ENCODE results near the gene HNRNPM. TPM values are rescaled to one million over a fixed set of nuclear protein-coding genes. Genes with fewer than 3 reads are reported as not detected.

HNRNPM gene
- total RNA-seq, 1 experiment from 2014 or later, result 204 TPM

GRCh38 chr19:8503510-8503909, 58.7 kb downstream of the HNRNPM start:
- no TSS peak for BruUV-seq (replicated peaks)
- TF ChIP-seq, protein P1, sequence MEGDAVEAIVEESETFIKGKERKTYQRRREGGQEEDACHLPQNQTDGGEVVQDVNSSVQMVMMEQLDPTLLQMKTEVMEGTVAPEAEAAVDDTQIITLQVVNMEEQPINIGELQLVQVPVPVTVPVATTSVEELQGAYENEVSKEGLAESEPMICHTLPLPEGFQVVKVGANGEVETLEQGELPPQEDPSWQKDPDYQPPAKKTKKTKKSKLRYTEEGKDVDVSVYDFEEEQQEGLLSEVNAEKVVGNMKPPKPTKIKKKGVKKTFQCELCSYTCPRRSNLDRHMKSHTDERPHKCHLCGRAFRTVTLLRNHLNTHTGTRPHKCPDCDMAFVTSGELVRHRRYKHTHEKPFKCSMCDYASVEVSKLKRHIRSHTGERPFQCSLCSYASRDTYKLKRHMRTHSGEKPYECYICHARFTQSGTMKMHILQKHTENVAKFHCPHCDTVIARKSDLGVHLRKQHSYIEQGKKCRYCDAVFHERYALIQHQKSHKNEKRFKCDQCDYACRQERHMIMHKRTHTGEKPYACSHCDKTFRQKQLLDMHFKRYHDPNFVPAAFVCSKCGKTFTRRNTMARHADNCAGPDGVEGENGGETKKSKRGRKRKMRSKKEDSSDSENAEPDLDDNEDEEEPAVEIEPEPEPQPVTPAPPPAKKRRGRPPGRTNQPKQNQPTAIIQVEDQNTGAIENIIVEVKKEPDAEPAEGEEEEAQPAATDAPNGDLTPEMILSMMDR (IDR thresholded peaks at IDR 0.05; ENCODE audit: unreplicated experiment), result no peak
- CTCF ChIA-PET, result no interaction called here
- Mint-ChIP-seq H3K4me3 (ENCODE audit: low read depth, unreplicated experiment) (no peak overlapping the region), H3K27me3 (ENCODE audit: unreplicated experiment) (no peaks in the 10 kb centered on the region), H3K4me1 (ENCODE audit: low read depth, unreplicated experiment) (no peaks in the 10 kb centered on the region), H3K27ac (ENCODE audit: unreplicated experiment) (no peak overlapping the region), H3K9me3 (ENCODE audit: low read depth, unreplicated experiment) (no peaks in the 10 kb centered on the region), H3K36me3 (ENCODE audit: insufficient read depth, unreplicated experiment) (peaks cover 22% of the 10 kb centered on the region)
- DNase-seq, result no peak
- intact Hi-C loops (cut with micrococcal nuclease; ENCODE audit: unreplicated experiment), result no loop called here

DNA sequence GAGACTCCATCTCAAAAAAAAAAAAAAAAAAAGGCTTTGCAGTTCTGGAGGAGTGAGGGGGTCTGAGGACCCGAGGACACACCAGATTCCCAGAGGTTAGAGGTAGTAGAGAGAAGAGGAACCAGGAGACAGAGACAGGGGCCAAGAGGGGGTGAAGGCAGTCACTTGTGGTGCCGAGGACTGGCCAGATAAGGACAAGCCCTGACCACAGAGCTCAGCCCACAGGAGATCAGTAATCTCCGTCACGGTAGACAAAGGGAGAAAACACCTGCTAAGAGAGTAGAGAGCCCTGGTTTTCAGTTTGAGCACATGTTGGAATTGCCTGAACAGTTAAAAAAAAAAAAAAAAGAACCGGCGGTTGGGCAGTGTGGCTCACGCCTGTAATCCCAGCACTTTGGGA, 59.4 kb downstream of the HNRNPM start:
- Mint-ChIP-seq H3K4me3 (ENCODE audit: low read depth, unreplicated experiment) (no peak overlapping the region), H3K9me3 (ENCODE audit: low read depth, unreplicated experiment) (no peaks in the 10 kb centered on the region), H3K27ac (ENCODE audit: unreplicated experiment) (no peak overlapping the region), H3K27me3 (ENCODE audit: unreplicated experiment) (no peaks in the 10 kb centered on the region), H3K4me1 (ENCODE audit: low read depth, unreplicated experiment) (no peaks in the 10 kb centered on the region), H3K36me3 (ENCODE audit: insufficient read depth, unreplicated experiment) (peaks cover 22% of the 10 kb centered on the region)
- intact Hi-C loops (cut with micrococcal nuclease; ENCODE audit: unreplicated experiment), result no loop called here
- CTCF ChIA-PET, result no interaction called here
- no TSS peak for BruUV-seq (replicated peaks)
- TF ChIP-seq, protein P1 (IDR thresholded peaks at IDR 0.05; ENCODE audit: unreplicated experiment), result no peak
- no peak for DNase-seq

- no peaks in the 10 kb centered on the region for H3K27me3 Mint-ChIP-seq (ENCODE audit: unreplicated experiment)
- peaks cover 22% of the 10 kb centered on the region for H3K36me3 Mint-ChIP-seq (ENCODE audit: insufficient read depth, unreplicated experiment)
- intact Hi-C loops (cut with micrococcal nuclease; ENCODE audit: unreplicated experiment), result no loop called here
- DNase-seq, result no peak
- CTCF ChIA-PET, result interaction anchor here (1.0 to 1.5 kb wide), 3 partner anchors 9 to 157 kb away, joined by 4 to 10 read pairs (median 6); partner anchors contain the start of gene ZNF414
- no peaks in the 10 kb centered on the region for H3K9me3 Mint-ChIP-seq (ENCODE audit: low read depth, unreplicated experiment)
- H3K27ac Mint-ChIP-seq (ENCODE audit: unreplicated experiment), result no peak overlapping the region
- H3K4me3 Mint-ChIP-seq (ENCODE audit: low read depth, unreplicated experiment), result peak overlapping the region; percentile 91
- no TSS peak for BruUV-seq (replicated peaks)
- TF ChIP-seq, protein P1 (IDR thresholded peaks at IDR 0.05; ENCODE audit: unreplicated experiment), result no peak
- H3K4me1 Mint-ChIP-seq (ENCODE audit: low read depth, unreplicated experiment), result no peaks in the 10 kb centered on the region
These were observed 60.1 kb downstream of the HNRNPM start for GRCh38 chr19:8504919-8505318.

GRCh38 chr19:8505680-8506401, 61.1 kb downstream of the HNRNPM start:
- H3K4me3 Mint-ChIP-seq (ENCODE audit: low read depth, unreplicated experiment), result peak overlapping the region; percentile 91
- BruUV-seq (replicated peaks), result no TSS peak
- CTCF ChIA-PET, result interaction anchor here (0.6 to 1.5 kb wide), 5 partner anchors 8 to 158 kb away, joined by 3 to 10 read pairs (median 4); partner anchors contain the start of gene ZNF414
- H3K27me3 Mint-ChIP-seq (ENCODE audit: unreplicated experiment), result no peaks in the 10 kb centered on the region
- no peaks in the 10 kb centered on the region for H3K9me3 Mint-ChIP-seq (ENCODE audit: low read depth, unreplicated experiment)
- TF ChIP-seq, protein P1 (IDR thresholded peaks at IDR 0.05; ENCODE audit: unreplicated experiment), result peak; percentile 82
- intact Hi-C loops (cut with micrococcal nuclease; ENCODE audit: unreplicated experiment), result loop anchor here (2.0 kb wide), 2 partner anchors 25 to 151 kb away; no protein-coding TSS in a partner anchor
- H3K36me3 Mint-ChIP-seq (ENCODE audit: insufficient read depth, unreplicated experiment), result peaks cover 18% of the 10 kb centered on the region
- peak; percentile 86 for DNase-seq
- H3K4me1 Mint-ChIP-seq (ENCODE audit: low read depth, unreplicated experiment), result no peaks in the 10 kb centered on the region
- no peak overlapping the region for H3K27ac Mint-ChIP-seq (ENCODE audit: unreplicated experiment)
